GM21825 (cell line): Measurements from ENCODE around the gene C5orf24.
A peak's percentile ranks its signal among the peaks of the same experiment; 100 is the strongest.
"Not testable (repeated sequence)": the region's sequence is repeated elsewhere in the genome, so short reads cannot be mapped to it uniquely, and the experiment has no call there.

Source experiments
- ATAC-seq: cut with Tn5 transposase; IDR thresholded peaks from one replicate; pipeline ENCODE4 v1.9.1; 2021; ENCODE audit warnings: mild to moderate bottlenecking, moderate library complexity; ENCODE audit not compliant: unreplicated experiment

Gene C5orf24

DNA sequence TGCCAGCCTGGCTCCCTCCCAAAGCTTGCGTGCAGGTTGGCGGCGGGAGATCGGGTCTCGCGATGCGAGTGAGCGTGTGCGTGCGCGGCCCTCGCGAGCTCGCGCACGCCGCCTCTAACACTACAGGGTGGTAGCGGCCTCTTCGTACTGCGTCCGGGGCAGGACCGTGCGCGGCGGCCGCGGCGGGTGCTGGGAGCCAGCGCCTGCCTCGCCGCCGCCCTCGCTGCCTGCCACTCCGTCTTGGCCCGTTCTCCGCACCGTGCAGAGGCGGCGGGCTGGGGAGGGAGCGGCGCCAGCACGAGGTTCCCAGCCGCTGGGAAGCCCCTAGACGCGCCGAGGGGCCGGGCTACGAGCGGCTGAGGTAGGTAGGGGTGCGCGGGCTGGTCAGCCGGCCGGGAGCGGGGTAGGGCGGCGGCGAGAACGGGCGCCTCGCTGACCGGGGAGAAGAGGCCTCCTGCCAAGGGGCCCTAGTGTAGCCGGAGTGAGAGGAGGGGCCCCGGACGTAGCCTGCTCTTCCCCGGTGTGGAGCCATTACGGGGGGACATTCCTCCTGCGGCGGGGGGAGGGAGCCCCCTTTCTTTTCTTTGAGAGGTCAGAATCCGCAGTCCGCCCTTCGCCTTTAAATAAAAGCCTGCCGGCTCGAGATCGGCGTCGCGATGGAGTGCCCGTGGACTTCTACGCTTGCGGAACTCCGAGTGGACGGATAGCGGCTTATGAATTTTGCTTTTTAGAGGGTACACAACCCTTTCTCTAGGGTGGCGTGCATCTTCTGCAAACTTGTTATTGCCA lies at the start of gene C5orf24:
TSS of gene C5orf24 (plus strand) at position 117 of the 789 bp plus-strand sequence. CDS start 8,933 bp downstream, outside the sequence.
- peak; percentile 95 for ATAC-seq

DNA sequence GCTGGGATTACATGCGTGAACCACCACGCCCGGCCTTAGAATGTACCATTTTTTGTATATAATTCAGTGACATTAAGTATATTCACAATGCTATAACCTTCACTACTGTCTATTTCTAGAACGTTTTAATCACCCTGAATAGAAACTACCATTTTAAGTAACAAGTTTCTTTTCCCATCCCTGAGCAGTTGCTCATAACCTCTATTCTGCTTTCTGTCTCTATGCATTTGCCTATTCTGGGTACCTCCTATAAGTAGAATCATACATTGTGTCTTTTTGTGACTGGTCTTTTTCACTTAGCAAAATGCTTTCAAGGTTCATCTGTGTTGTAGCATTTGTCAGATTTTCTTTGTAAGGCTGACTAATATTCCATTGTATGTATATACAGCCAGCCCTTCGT lies 47.3 kb upstream of the C5orf24 start:
- ATAC-seq: no peak

DNA sequence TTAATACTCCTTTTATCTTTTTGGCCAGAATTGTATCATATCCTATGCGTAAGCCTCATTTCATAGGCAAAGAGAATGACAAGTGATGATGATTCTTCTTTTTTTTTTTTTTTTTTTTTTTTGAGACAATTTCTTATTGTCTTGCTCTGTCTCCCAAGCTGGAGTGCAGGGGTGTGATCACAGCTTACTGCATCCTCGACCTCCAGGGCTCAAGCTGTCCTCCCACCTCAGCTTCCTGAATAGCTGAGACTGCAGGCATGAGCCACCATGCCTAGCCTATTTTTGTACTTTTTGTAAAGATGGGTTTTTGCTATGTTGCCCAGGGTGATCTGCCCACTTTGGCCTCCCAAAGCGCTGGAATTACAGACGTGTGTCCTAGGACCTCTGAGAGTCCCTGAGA lies 41.9 kb upstream of the C5orf24 start:
- ATAC-seq: no peak

DNA sequence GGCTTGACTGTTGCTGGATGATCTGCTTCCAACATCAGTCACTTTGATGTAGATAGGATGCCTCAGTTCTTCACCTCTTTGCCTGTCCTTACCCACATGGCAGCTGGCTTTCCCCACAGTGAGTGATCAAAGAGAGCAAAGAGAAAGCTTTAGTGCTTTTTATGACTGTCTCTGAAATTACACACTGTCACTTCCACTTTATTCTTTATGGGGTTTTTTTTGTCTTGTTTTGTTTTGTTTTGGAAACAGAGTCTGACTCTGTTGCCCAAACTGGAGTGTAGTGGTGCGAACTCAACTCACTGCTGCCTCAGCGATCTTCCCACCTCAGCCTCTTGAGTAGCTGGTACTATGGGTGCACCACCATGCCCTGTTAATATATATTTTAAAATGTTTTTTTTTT lies 32.4 kb upstream of the C5orf24 start:
- no peak for ATAC-seq

DNA sequence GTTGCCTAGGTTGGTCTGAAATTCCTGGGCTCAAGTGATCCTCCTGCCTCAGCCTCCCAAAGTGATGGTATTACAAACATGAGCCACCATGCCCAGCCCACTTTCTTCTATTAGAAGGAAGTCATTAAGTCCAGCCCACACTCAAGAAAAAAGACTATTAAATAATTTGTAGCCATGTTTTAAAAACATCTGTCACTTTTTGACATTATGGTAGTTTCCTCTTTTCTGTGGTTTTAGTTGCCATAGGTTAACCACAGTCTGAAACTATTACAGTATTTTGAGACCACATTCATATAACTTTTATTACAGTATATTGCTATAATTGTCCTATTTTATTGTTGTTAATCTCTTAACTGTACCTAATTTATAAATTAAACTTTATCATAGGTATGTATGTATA lies 31.9 kb upstream of the C5orf24 start:
- ATAC-seq: no peak

DNA sequence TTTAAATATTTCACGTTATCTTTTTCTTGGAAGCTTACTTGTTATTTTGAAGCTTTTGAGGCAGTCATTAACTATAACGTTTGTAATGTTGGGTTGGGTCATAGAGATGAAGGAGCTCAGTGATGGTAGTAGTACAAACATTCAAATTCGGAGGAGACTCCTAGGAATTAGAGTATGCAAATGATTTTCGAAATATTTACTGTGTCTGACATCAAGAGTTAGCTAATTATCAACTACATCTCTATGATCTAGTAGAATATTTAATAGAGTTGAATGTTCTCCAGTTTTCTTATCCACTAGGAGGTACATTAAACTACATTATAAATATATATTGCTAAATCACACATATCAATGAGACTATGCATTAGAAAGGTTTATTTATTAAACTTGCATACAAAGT lies 28.8 kb upstream of the C5orf24 start:
- no peak for ATAC-seq

- ATAC-seq: no peak
These were observed 27.0 kb upstream of the C5orf24 start for GRCh38 chr5:134818776-134819175.

GRCh38 chr5:134819407-134819963 lies 26.3 kb upstream of the C5orf24 start:
- no peak for ATAC-seq

DNA sequence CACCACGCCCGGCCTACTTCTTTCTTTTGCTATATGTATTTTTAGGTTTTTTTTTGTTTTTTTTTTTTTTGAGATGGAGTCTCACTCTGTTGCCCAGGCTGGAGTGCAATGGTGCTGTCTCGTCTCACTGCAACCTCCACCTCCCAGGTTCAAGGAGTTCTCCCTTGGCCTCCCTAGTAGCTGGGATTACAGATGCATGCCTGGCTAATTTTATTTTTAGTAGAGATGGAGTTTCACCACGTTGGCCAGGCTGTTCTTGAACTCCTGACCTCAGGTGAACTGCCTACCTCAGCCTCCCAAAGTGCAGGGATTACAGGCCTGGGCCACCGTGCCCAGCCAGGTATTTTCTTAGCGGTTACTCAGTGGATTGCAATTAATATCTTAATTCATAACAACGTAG lies 23.9 kb upstream of the C5orf24 start:
- ATAC-seq: no peak

DNA sequence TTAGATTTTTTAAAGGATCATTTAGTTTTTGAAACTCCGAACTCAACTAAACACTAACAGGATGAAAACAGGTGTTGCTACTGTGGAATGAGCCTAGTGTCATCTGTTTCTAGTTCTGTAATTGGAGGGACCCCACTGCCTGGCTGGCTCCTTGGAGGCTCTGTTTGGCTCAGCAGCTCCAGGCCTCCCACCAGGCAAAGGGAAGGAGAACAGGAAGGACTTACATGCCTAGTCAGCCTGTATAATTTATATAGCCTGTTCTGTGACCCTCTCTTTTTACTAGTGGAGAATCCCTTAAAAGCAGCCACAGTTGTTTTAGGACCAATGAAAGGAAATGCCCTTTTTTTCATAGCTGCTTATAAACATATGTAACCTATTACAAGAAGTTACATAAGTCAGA lies 21.1 kb upstream of the C5orf24 start:
- no peak for ATAC-seq

- no peak for ATAC-seq
These were observed 20.6 kb upstream of the C5orf24 start for GRCh38 chr5:134825212-134825611.

DNA sequence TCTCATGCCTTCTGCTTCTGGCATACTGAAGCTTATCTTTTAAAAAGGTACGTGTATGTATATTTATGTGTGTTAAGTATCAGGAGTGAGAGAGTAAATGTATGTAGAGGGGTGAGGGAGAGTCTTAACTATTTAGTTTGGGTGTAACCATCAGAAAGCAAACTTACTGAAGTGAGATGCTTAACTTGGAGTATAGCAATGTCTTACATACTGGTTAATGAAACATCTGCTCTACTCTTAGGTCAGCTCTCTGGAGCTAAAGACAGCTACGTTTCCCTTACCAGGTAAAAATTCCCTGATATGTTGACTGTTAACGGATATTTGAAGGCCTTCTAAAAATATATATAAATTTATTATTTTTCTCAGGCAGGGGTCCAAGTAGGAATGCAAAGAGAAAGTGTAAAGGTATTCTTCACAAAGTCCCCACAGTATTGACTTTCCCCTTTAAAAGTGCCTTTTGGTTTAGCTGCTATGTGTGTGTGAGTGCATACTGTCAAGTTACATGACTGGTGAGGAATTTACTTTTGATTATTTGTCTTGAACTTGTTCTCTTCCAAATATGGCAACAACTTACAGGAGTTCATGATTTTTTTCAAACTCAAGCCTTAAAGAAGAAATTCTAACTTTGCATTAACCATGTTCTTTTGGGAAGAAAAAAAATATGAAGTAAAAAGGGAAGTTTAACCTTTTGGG lies 12.3 kb upstream of the C5orf24 start:
- no peak for ATAC-seq

DNA sequence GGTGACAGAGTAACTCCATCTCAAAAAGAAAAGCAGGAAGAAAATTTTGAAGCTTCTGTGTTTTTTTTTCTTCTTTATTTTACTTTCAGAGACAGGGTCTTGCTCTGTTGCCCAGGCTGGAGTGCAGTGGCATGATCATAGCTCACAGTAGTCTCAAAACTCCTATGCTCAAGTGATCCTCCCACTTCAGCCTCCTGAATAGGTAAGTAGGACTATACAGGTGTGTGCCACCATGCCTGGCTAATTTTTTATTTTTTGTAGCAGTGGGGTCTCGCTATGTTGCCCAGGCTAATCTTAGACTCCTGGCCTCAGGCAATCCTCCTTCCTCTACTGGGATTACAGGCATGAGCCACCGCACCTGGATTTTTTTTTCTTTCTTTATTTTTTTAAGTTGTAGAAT lies 10.1 kb upstream of the C5orf24 start:
- ATAC-seq: no peak

DNA sequence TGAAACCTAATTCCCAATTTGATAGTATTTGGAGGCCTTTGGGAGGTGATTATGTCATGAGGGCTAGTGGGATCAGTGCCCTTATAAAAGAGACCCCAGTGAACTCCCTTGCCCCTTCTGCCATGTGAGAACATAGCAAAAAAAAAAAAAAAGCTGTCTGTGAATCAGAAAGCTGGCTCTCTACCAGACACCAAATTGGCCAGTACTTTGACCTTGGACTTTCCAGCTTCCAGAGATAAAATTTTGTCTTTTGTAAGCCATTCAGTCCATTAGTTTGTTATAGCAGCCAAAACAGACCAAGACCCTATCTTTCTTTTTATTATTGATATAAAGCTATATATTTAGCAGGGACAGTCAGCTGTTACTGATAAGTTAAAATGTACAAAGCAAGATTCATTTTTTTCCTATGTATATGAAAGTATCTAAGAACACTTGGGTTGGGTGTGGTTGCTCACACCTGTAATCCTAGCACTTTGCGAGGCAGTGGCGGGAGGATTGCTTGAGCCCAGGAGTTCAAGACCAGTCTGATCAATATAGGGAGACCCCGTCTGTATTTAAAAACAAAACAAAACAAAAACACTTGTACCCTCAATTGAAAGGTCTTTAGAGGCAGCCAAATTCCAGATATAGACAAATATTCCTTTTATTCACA lies 8.1 kb upstream of the C5orf24 start:
- no peak for ATAC-seq

DNA sequence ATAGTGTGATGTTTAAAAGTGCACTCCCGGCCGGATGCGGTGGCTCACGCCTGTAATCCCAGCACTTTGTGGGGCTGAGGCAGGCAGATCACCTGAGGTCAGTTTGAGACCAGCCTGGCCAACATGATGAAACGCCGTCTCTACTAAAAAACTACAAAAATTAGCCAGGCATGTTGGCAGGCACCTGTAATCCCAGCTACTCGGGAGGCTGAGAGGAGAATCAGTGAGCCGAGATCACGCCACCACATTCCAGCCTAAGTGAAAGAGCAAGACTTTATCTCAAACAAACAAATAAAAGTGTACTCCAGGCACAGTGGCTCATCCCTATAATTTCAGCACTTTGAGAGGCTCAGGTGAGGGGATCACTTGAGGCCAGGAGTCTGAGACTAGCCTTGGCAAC lies 7.4 kb upstream of the C5orf24 start:
- ATAC-seq: not testable (repeated sequence)

- no peak for ATAC-seq
These were observed 5.0 kb upstream of the C5orf24 start for GRCh38 chr5:134840811-134841210.

- ATAC-seq: no peak
These were observed 1.5 kb upstream of the C5orf24 start for GRCh38 chr5:134844252-134844651.

DNA sequence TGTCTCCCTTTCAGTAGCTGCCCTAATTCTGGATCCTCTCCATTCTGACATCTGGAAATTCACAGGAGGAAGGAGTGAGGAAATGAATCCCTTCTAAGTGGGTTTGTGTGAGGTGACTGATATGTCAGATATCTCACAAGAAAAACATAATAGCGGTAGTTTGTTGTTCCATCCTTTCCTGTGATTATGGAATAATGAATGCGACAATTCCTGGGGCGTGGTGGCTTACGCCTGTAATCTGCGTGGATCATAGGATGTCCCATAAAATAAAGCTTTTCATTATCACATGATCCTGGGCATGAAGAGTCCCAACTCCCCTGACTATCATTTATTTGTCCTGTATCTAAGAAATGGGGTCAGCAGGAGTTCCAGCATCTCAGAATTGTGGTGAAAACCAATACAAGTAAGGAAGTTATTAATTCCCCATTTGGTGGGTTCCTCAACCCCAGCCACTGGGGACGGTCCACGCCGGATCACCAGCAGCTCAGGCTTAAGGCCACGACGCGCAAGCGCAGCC lies 375 bp upstream of the C5orf24 start:
- ATAC-seq: no peak

DNA sequence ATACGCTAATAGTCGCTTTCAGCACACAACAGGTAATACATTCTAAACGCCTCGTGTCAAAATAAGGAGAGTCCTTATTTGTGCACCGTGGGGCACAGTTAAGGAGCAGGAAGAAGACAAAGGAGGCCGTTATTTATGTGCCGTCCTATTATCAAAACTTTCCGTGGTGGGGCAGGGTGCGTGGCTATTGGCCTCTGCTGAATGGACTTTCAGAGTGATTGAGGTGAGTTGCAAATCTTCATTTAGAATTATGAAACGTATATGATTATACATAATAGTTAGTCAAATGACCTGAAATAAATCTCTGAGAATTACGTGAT lies 833 bp downstream of the C5orf24 start:
- no peak for ATAC-seq

- ATAC-seq: not testable (repeated sequence)
These were observed 3.7 kb downstream of the C5orf24 start for GRCh38 chr5:134849434-134849933.

DNA sequence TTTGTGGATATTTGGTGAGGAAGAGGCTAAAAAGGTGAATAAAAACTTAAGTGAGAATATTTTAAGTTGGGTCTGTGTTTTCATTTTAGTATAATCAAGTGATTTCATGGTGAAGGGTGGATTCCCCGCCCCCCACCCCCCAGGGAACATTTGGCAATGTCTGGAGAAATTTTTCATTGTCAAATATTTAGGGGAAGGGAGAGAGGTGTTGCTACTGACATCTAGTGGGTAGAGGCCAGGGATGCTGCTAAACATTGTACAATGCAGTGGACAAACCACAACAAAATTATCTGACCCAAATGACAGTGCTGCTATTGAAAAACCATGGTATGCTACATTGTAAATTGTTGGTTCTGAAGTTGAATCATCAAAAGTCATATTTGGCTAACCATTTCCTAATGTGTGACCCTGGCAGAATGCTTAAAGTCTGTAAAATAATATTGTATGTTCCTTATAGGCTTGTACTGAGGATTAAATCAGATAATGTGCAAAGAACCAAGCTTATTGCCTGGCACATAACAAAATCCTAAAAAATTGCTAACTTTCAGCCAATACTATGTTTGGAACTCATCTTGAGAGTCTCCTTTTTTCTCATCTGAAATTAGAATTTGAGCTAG lies 5.6 kb downstream of the C5orf24 start:
- no peak for ATAC-seq
